ENCODE measurements around the gene TMEM202. TPM values are rescaled to one million over a fixed set of nuclear protein-coding genes. Genes with fewer than 3 reads are reported as not detected.

TMEM202 gene
- total and polyA plus RNA-seq, 2 of the 13 experiments (the other 11 are each of a cell fraction or from before 2014, with no cell fraction given), result not detected

DNA sequence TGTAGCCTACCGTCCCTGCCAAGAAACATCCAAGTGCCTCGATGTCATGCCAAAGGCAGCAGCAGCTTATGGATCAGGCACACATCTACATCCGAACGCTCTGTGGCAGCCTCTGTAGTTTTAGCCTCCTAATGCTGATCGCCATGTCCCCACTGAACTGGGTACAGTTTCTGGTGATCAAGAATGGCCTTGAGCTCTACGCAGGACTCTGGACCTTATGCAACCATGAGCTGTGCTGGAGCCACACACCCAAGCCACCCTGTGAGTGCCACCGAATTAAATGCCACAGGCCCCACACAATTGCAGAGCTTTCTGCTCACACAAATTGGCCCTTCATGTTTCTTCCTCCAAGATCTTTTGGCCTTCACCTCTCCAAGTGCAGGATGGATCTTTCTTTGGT lies 543 bp downstream of the TMEM202 start (continued):
- no peak for TF ChIP-seq NFKBIZ (CRISPR knock-in tag; IDR thresholded peaks at IDR 0.05)
- no peak for TF ChIP-seq NR2F1 (CRISPR knock-in tag; IDR thresholded peaks at IDR 0.05)
- TF ChIP-seq ZNF646 (CRISPR knock-in tag; IDR thresholded peaks at IDR 0.05), result no peak
- TF ChIP-seq, protein P1, sequence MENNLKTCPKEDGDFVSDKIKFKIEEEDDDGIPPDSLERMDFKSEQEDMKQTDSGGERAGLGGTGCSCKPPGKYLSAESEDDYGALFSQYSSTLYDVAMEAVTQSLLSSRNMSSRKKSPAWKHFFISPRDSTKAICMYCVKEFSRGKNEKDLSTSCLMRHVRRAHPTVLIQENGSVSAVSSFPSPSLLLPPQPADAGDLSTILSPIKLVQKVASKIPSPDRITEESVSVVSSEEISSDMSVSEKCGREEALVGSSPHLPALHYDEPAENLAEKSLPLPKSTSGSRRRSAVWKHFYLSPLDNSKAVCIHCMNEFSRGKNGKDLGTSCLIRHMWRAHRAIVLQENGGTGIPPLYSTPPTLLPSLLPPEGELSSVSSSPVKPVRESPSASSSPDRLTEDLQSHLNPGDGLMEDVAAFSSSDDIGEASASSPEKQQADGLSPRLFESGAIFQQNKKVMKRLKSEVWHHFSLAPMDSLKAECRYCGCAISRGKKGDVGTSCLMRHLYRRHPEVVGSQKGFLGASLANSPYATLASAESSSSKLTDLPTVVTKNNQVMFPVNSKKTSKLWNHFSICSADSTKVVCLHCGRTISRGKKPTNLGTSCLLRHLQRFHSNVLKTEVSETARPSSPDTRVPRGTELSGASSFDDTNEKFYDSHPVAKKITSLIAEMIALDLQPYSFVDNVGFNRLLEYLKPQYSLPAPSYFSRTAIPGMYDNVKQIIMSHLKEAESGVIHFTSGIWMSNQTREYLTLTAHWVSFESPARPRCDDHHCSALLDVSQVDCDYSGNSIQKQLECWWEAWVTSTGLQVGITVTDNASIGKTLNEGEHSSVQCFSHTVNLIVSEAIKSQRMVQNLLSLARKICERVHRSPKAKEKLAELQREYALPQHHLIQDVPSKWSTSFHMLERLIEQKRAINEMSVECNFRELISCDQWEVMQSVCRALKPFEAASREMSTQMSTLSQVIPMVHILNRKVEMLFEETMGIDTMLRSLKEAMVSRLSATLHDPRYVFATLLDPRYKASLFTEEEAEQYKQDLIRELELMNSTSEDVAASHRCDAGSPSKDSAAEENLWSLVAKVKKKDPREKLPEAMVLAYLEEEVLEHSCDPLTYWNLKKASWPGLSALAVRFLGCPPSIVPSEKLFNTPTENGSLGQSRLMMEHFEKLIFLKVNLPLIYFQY (CRISPR knock-in tag; IDR thresholded peaks at IDR 0.05; ENCODE audit: borderline replicate concordance), result 0 out of 2 replicates have a peak, but pooled peaks have one; percentile 37
- TF ChIP-seq HMG20A (CRISPR knock-in tag; IDR thresholded peaks at IDR 0.05; ENCODE audit: borderline replicate concordance), result peak; percentile 39; the same call in 1 of the 2 replicates
- no peak for TF ChIP-seq ZNF235 (CRISPR knock-in tag; IDR thresholded peaks at IDR 0.05; ENCODE audit: borderline replicate concordance)
- no peak for TF ChIP-seq ZNF615 (CRISPR knock-in tag; IDR thresholded peaks at IDR 0.05; ENCODE audit: borderline replicate concordance)
- TF ChIP-seq, protein P2, sequence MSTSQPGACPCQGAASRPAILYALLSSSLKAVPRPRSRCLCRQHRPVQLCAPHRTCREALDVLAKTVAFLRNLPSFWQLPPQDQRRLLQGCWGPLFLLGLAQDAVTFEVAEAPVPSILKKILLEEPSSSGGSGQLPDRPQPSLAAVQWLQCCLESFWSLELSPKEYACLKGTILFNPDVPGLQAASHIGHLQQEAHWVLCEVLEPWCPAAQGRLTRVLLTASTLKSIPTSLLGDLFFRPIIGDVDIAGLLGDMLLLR (CRISPR knock-in tag; IDR thresholded peaks at IDR 0.05), result no peak
- TF ChIP-seq ZNF101 (CRISPR knock-in tag; IDR thresholded peaks at IDR 0.05; ENCODE audit: borderline replicate concordance, low read depth), result no peak
- TF ChIP-seq SOX13 (IDR thresholded peaks at IDR 0.05), result no peak
- TF ChIP-seq SOX13 (CRISPR knock-in tag; conservative IDR thresholded peaks at IDR 0.05 in 1 of 2, IDR thresholded peaks at IDR 0.05 in 1 of 2), result 0 out of 4 replicates have a peak, but pooled peaks of 1 of the 2 experiments have one; percentile 30
- no peak for TF ChIP-seq ZNF740 (CRISPR knock-in tag; IDR thresholded peaks at IDR 0.05)
- 0 out of 2 replicates have a peak, but pooled peaks have one; percentile 17 for TF ChIP-seq HDAC2 (CRISPR knock-in tag; IDR thresholded peaks at IDR 0.05)
- no peak for TF ChIP-seq PRDM10 (CRISPR knock-in tag; IDR thresholded peaks at IDR 0.05; ENCODE audit: low read depth)

Measured in HepG2 (cell line).